ENCODE data around the gene PLXNA4.

The PLXNA4 gene

DNA sequence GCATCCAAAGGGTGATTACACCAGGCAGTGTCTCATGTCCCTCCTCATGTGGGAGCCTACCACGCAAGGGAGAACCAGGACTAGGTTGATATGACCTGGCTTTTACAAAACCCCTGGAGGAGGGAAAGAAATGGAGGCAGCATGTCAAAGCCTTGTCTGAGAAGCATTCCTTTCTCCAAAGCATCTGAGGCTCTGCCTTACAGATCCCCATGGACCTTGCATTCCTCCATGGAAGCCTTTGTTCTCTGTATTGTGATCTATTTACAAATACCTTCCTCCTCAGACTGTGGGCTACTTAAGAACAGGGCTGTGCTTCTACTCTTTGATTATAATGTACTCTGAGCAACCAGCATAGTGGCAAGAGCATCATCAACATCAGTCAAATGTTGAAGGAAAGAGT is 197.0 kb downstream of the PLXNA4 start:
- H3K27ac ChIP-seq (ENCODE audit: low read depth, low read length) = peak overlapping the region; percentile 58; the same call in 1 of the 2 replicates
- H3K4me1 ChIP-seq (ENCODE audit: insufficient read depth, low read length) = peaks cover 13% of the 10 kb centered on the region
- 79% methylated on average over 1 of the region's 1 CpG for WGBS
- H3K9me3 ChIP-seq (ENCODE audit: insufficient read depth, low read depth, low read length) = no peaks in the 10 kb centered on the region
- H3K4me3 ChIP-seq (ENCODE audit: low read length) = no peak overlapping the region
- no peaks in the 10 kb centered on the region for H3K27me3 ChIP-seq (ENCODE audit: insufficient read depth, low read length)
- H3K9ac ChIP-seq (ENCODE audit: low read depth, low read length) = no peak overlapping the region
- no peaks in the 10 kb centered on the region for H3K36me3 ChIP-seq (ENCODE audit: insufficient read depth, low read length)

DNA sequence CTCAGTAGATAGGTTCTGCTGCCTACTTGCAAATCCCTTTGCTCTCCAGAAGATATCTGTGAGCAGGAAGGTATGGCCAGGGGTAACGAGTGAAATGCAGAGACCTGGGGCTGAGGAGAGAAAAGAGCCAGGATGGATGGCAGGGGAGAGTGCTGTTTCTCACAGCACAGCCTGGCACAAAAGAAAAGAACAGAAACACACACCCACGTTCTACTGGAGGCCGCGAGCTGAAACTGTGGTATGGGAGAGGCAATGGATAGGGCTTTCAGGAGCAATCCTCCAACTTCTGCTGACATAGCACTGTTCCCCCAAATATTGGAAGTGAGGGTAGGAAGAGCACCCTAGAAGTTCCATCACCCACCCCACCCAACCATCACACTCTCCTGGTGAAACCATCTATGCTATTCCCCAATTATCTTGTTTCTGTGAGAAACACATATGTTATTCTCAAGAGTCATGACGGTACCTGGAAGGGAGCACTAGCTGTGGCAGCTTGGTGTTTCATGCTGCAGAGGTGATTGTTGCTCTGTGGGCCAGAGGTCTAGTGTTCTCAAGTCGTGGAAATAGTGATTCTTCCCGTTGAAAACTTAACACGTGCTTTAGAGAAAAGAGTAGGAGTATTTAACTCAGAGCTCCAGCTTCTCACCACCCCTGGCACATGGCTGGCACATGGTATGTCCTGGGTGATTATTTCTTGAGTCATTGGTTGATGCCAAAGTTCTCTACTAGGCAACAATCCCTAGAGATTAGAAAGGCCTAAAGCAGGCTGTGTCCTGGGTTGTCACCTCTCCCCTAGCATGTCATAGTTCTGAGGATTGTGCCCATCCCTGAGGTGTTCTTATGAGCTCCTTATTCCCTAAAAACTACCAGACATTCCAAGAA is 198.3 kb downstream of the PLXNA4 start:
- H3K9me3 ChIP-seq (ENCODE audit: insufficient read depth, low read depth, low read length) = no peaks in the 10 kb centered on the region
- 97% methylated on average over 8 of the region's 8 CpGs for WGBS
- H3K36me3 ChIP-seq (ENCODE audit: insufficient read depth, low read length) = no peaks in the 10 kb centered on the region
- no peak overlapping the region for H3K4me3 ChIP-seq (ENCODE audit: low read length)
- H3K27me3 ChIP-seq (ENCODE audit: insufficient read depth, low read length) = no peaks in the 10 kb centered on the region
- H3K4me1 ChIP-seq (ENCODE audit: insufficient read depth, low read length) = peaks cover 15% of the 10 kb centered on the region
- no peak overlapping the region for H3K9ac ChIP-seq (ENCODE audit: low read depth, low read length)
- no peak overlapping the region for H3K27ac ChIP-seq (ENCODE audit: low read depth, low read length)

DNA sequence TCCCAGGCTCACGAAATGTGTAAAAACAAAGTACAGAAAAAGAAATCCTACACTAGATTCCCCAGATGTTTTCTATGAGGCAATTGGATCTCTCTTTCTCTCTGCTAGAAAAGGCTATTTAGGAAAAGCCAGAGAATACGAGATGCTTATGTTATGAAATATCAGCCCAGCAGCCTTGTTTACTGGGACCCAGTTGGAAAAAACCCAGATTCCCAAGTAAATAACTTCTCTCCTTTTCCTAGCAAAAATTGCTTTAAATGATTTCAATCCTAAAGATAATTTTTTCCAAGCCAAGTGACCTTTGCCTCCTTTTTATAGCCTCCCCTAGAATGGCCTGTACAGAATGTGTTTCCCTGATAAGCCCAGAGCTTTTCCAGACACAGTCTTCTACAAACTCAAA is 199.3 kb downstream of the PLXNA4 start:
- Histone ChIP-seq H3K4me3 (ENCODE audit: low read length) (no peak overlapping the region), H3K27ac (ENCODE audit: low read depth, low read length) (no peak overlapping the region), H3K4me1 (ENCODE audit: insufficient read depth, low read length) (peaks cover 15% of the 10 kb centered on the region), H3K36me3 (ENCODE audit: insufficient read depth, low read length) (no peaks in the 10 kb centered on the region), H3K27me3 (ENCODE audit: insufficient read depth, low read length) (no peaks in the 10 kb centered on the region), H3K9me3 (ENCODE audit: insufficient read depth, low read depth, low read length) (no peaks in the 10 kb centered on the region), H3K9ac (ENCODE audit: low read depth, low read length) (no peak overlapping the region)
- 95% methylated on average over 2 of the region's 2 CpGs for WGBS

- H3K9ac ChIP-seq (ENCODE audit: low read depth, low read length) = no peak overlapping the region
- peaks cover 15% of the 10 kb centered on the region for H3K4me1 ChIP-seq (ENCODE audit: insufficient read depth, low read length)
- 87% methylated on average over 5 of the region's 5 CpGs for WGBS
- H3K36me3 ChIP-seq (ENCODE audit: insufficient read depth, low read length) = no peaks in the 10 kb centered on the region
- no peaks in the 10 kb centered on the region for H3K9me3 ChIP-seq (ENCODE audit: insufficient read depth, low read depth, low read length)
- no peaks in the 10 kb centered on the region for H3K27me3 ChIP-seq (ENCODE audit: insufficient read depth, low read length)
- no peak overlapping the region for H3K4me3 ChIP-seq (ENCODE audit: low read length)
- no peak overlapping the region for H3K27ac ChIP-seq (ENCODE audit: low read depth, low read length)
These were observed 199.8 kb downstream of the PLXNA4 start for GRCh38 chr7:132376361-132377013.

- no peak overlapping the region for H3K9ac ChIP-seq (ENCODE audit: low read depth, low read length)
- no peaks in the 10 kb centered on the region for H3K36me3 ChIP-seq (ENCODE audit: insufficient read depth, low read length)
- H3K4me1 ChIP-seq (ENCODE audit: insufficient read depth, low read length) = 0 out of 2 replicates have a peak, but pooled peaks cover 3% of the 10 kb centered on the region
- H3K27me3 ChIP-seq (ENCODE audit: insufficient read depth, low read length) = no peaks in the 10 kb centered on the region
- no peaks in the 10 kb centered on the region for H3K9me3 ChIP-seq (ENCODE audit: insufficient read depth, low read depth, low read length)
- 83% methylated on average over 4 of the region's 4 CpGs for WGBS
- H3K27ac ChIP-seq (ENCODE audit: low read depth, low read length) = no peak overlapping the region
- no peak overlapping the region for H3K4me3 ChIP-seq (ENCODE audit: low read length)
These were observed 202.4 kb downstream of the PLXNA4 start for GRCh38 chr7:132373879-132374278.

GRCh38 chr7:132373041-132373440 is 203.2 kb downstream of the PLXNA4 start:
- Histone ChIP-seq H3K9ac (ENCODE audit: low read depth, low read length) (no peak overlapping the region), H3K27ac (ENCODE audit: low read depth, low read length) (no peak overlapping the region), H3K4me3 (ENCODE audit: low read length) (no peak overlapping the region), H3K4me1 (ENCODE audit: insufficient read depth, low read length) (0 out of 2 replicates have a peak, but pooled peaks cover 3% of the 10 kb centered on the region), H3K27me3 (ENCODE audit: insufficient read depth, low read length) (no peaks in the 10 kb centered on the region), H3K9me3 (ENCODE audit: insufficient read depth, low read depth, low read length) (no peaks in the 10 kb centered on the region), H3K36me3 (ENCODE audit: insufficient read depth, low read length) (no peaks in the 10 kb centered on the region)
- WGBS = 94% methylated on average over 3 of the region's 3 CpGs

DNA sequence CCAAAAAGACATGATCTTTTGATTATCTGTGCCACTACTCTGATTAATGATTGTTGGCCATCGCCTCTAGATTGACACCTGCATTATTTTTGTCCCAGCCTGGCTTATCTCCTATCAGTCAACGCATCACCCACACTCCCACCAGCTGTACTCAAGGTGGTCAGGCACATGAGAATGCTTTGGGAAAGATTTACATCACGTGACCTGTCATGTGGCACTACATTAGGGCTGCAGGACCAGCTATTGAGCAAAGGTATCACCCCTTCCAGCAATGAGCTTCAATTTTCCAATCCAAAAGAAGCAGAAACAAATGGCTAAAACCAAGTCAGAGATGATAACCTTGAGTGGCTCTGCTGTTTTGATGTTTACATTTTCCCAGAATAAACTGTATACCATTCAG is 204.3 kb downstream of the PLXNA4 start:
- Histone ChIP-seq H3K4me3 (ENCODE audit: low read length) (no peak overlapping the region), H3K27me3 (ENCODE audit: insufficient read depth, low read length) (no peaks in the 10 kb centered on the region), H3K4me1 (ENCODE audit: insufficient read depth, low read length) (0 out of 2 replicates have a peak, but pooled peaks cover 3% of the 10 kb centered on the region), H3K9me3 (ENCODE audit: insufficient read depth, low read depth, low read length) (no peaks in the 10 kb centered on the region), H3K27ac (ENCODE audit: low read depth, low read length) (no peak overlapping the region), H3K36me3 (ENCODE audit: insufficient read depth, low read length) (no peaks in the 10 kb centered on the region), H3K9ac (ENCODE audit: low read depth, low read length) (no peak overlapping the region)
- WGBS = 94% methylated on average over 3 of the region's 3 CpGs

- no peak overlapping the region for H3K4me3 ChIP-seq (ENCODE audit: low read length)
- no peaks in the 10 kb centered on the region for H3K9me3 ChIP-seq (ENCODE audit: insufficient read depth, low read depth, low read length)
- H3K36me3 ChIP-seq (ENCODE audit: insufficient read depth, low read length) = no peaks in the 10 kb centered on the region
- no peaks in the 10 kb centered on the region for H3K4me1 ChIP-seq (ENCODE audit: insufficient read depth, low read length)
- no peak overlapping the region for H3K9ac ChIP-seq (ENCODE audit: low read depth, low read length)
- H3K27me3 ChIP-seq (ENCODE audit: insufficient read depth, low read length) = no peaks in the 10 kb centered on the region
- WGBS = 89% methylated on average over 11 of the region's 11 CpGs
- no peak overlapping the region for H3K27ac ChIP-seq (ENCODE audit: low read depth, low read length)
These were observed 207.9 kb downstream of the PLXNA4 start for GRCh38 chr7:132368246-132368900.

DNA sequence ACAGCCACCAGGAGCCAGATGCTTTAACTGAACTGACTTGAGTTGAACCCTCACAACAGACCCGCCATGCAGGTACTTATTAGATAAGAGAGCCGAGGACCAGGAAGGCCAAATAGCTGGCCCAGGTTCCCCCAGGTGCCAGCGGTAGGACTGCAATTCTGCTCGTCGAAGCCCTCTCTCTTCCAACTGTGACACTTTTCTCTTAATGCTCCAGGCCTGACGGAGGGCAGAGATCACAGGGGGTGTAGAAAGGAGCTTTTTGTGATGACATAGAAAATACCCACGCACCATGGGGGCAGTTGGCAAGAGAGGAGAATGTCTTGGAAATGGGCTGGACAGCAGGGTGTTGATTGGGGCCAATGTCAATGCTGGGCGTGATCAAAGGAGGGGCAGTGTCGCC is 208.5 kb downstream of the PLXNA4 start:
- Histone ChIP-seq H3K4me3 (ENCODE audit: low read length) (no peak overlapping the region), H3K9ac (ENCODE audit: low read depth, low read length) (no peak overlapping the region), H3K27me3 (ENCODE audit: insufficient read depth, low read length) (no peaks in the 10 kb centered on the region), H3K9me3 (ENCODE audit: insufficient read depth, low read depth, low read length) (no peaks in the 10 kb centered on the region), H3K36me3 (ENCODE audit: insufficient read depth, low read length) (no peaks in the 10 kb centered on the region), H3K27ac (ENCODE audit: low read depth, low read length) (no peak overlapping the region), H3K4me1 (ENCODE audit: insufficient read depth, low read length) (no peaks in the 10 kb centered on the region)
- WGBS = 93% methylated on average over 9 of the region's 9 CpGs

DNA sequence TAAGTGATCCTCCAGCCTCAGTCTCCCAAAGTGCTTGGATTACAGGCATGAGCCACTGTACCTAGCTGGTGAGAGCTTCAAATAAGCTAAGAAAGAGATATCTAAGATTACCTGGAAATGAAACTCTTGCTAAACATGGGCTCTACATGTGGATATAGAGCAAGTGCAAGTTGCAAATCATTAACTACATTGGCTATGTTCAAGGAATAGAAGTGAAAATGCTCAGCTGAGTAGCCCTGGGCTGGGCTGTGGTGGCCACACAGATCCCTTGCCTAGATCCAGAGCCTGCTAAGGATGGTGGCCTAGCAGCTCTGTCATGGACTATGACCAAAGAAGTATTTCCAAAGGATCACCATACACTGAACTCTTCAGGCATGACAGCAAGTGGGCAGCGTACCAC is 209.3 kb downstream of the PLXNA4 start:
- WGBS = 92% methylated on average over 1 of the region's 1 CpG
- H3K9me3 ChIP-seq (ENCODE audit: insufficient read depth, low read depth, low read length) = no peaks in the 10 kb centered on the region
- no peak overlapping the region for H3K4me3 ChIP-seq (ENCODE audit: low read length)
- H3K4me1 ChIP-seq (ENCODE audit: insufficient read depth, low read length) = no peaks in the 10 kb centered on the region
- no peaks in the 10 kb centered on the region for H3K36me3 ChIP-seq (ENCODE audit: insufficient read depth, low read length)
- no peaks in the 10 kb centered on the region for H3K27me3 ChIP-seq (ENCODE audit: insufficient read depth, low read length)
- H3K27ac ChIP-seq (ENCODE audit: low read depth, low read length) = no peak overlapping the region
- no peak overlapping the region for H3K9ac ChIP-seq (ENCODE audit: low read depth, low read length)

DNA sequence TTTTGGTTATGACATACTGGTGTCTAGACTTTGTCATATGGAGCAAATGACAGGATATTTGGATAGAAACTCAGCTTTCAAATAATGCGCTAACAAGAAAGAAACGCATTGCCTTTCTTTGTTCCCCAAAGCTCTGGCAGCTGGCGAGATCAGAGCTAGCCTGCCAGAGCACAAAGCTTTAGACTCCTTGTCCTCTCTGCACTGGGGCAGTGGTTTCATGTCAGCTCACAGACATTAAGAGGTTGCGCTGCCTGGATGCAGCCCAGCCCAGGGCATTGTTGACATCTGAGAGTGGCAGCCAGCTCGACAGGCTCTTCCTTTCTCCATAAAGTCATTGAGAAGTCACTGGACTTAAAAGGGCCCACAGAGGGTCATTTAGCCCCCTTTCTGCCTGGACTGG is 212.0 kb downstream of the PLXNA4 start:
- 91% methylated on average over 5 of the region's 5 CpGs for WGBS
- Histone ChIP-seq H3K4me1 (ENCODE audit: insufficient read depth, low read length) (no peaks in the 10 kb centered on the region), H3K27me3 (ENCODE audit: insufficient read depth, low read length) (no peaks in the 10 kb centered on the region), H3K9ac (ENCODE audit: low read depth, low read length) (no peak overlapping the region), H3K4me3 (ENCODE audit: low read length) (no peak overlapping the region), H3K27ac (ENCODE audit: low read depth, low read length) (no peak overlapping the region), H3K36me3 (ENCODE audit: insufficient read depth, low read length) (no peaks in the 10 kb centered on the region), H3K9me3 (ENCODE audit: insufficient read depth, low read depth, low read length) (no peaks in the 10 kb centered on the region)

Measured in HUES64 (cell line).